NCI-H146 treated with DMSO at 0.1 percent for 48 hours (cell line): Measurements from ENCODE around the gene PLEKHM2.
"Not testable (repeated sequence)": the region's sequence is repeated elsewhere in the genome, so short reads cannot be mapped to it uniquely, and the experiment has no call there.

ENCODE experiments used
- DNase-seq: peaks from one replicate; lab custom pipeline; 2025; ENCODE audit not compliant: unreplicated experiment; lab: John Stamatoyannopoulos, UW

PLEKHM2 gene, protein sequence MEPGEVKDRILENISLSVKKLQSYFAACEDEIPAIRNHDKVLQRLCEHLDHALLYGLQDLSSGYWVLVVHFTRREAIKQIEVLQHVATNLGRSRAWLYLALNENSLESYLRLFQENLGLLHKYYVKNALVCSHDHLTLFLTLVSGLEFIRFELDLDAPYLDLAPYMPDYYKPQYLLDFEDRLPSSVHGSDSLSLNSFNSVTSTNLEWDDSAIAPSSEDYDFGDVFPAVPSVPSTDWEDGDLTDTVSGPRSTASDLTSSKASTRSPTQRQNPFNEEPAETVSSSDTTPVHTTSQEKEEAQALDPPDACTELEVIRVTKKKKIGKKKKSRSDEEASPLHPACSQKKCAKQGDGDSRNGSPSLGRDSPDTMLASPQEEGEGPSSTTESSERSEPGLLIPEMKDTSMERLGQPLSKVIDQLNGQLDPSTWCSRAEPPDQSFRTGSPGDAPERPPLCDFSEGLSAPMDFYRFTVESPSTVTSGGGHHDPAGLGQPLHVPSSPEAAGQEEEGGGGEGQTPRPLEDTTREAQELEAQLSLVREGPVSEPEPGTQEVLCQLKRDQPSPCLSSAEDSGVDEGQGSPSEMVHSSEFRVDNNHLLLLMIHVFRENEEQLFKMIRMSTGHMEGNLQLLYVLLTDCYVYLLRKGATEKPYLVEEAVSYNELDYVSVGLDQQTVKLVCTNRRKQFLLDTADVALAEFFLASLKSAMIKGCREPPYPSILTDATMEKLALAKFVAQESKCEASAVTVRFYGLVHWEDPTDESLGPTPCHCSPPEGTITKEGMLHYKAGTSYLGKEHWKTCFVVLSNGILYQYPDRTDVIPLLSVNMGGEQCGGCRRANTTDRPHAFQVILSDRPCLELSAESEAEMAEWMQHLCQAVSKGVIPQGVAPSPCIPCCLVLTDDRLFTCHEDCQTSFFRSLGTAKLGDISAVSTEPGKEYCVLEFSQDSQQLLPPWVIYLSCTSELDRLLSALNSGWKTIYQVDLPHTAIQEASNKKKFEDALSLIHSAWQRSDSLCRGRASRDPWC

GRCh38 chr1:15684042-15684461 lies at the start of gene PLEKHM2:
TSS of gene PLEKHM2 (plus strand) at chr1:15684320. CDS start at chr1:15684559, 239 bp downstream.
- DNase-seq, result no peak

- DNase-seq, result no peak
These were observed 47.7 kb upstream of the PLEKHM2 start for GRCh38 chr1:15636436-15636835.

GRCh38 chr1:15637826-15638225 lies 46.3 kb upstream of the PLEKHM2 start:
- no peak for DNase-seq

DNA sequence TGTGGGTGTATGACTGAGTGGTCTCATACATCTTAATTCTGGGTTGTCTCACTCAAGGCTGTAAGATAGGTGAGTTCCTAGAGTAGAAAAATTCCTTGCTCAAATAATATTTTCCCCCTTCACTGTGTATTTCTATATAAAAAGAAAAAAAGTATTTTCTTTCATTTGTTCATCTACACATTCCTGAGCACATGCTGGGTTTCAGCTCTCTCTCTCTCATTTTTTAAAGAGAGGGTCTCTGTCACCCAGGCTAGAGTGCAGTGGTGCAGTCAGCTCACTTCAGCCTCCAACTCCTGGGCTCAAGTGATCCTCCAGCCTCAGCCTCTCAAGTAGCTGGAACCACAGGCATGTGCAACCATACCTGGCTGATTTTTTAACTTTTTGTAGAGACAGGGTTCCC lies 44.9 kb upstream of the PLEKHM2 start:
- no peak for DNase-seq

DNA sequence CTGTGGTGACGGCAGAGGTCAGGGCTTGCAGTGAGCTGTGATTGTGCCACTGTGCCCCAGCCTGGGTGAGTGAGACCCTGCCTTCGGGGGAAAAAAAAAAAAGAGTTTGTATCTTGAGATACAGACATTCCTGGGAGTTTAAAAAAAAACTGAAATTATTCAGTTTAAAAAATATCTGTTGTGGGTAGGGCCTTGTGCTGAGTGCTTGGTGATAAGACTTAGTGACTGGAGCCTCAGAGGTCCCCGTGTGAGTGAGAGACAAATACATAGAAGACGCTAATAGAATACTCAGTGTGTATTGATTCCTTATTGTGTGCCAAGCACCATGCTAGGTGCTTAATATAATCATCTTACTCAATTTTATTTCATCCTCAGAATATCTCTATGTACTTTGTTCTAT lies 44.2 kb upstream of the PLEKHM2 start:
- DNase-seq, result no peak

DNA sequence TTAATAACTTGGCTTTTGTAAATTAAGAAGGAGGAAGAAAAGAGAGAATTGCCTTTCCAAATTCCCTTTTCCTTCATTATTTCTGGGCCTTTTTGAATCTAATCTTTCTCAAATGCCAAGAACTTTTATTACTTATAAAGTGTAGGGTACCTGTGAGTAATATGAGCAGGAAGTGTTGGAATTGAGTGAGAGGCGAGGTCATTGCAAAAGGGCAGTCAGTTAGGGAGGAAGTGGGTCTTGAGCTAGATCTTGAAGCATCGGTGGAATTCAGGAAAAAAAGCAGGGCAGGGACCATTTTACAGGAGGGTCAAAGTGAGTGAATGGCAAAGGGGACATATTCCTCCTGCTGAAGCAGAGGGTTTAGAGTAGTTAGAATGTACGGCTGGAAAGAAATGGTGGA lies 43.5 kb upstream of the PLEKHM2 start:
- DNase-seq, result no peak

DNA sequence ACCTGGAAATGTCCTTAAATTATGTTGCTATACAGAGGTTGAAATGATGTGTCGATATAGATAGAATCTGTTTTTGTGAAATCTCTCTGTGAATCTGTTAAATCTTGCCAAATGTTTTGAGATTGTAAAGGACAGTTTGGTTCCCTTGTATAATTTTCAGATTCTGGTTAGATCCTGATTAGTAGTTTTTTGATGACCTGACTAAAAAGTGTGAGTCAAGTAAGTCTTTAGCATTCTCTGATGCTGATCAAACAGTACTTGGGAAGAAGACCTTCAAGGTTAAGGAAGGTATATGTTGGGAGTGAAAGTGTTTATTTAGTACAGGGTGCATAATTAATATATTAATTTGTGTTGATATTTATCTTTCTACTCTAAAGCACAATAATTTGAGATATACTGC lies 34.2 kb upstream of the PLEKHM2 start:
- DNase-seq, result no peak

DNA sequence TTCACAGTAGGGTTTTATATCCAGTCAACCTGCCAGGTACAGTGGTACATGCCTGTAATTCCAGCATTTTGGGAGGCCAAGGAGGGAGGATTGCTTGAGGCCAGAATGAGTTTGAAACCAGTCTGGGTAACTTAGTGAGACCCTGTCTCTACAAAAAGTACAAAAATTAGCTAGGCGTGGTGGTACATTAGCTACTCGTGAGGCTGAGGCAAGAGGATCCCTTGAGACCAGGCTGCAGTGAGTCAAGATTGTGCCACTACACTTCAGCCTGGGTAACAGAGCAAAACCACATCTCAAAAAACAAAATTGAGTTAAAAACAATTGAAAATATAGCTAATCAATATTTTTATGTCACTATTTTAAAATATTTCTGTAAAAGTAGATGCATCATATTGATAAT lies 33.7 kb upstream of the PLEKHM2 start:
- no peak for DNase-seq

DNA sequence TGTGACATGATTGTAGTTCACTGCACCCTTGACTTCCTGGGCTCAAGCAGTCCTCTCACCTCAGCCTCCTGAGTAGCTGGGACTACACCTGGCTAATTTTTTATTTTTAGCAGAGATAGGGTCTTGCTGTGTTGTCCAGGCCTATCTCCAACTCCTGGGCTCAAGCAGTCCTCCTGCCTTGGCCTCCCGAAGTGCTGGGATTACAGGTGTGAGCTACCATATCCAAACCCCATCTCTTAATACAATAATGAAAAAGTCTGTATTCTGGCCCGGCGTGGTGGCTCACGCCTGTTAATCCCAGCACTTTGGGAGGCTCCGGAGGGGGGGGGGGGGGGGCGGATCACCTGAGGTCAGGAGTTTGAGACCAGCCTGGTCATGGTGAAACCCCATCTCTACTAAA lies 32.0 kb upstream of the PLEKHM2 start:
- DNase-seq, result not testable (repeated sequence)

GRCh38 chr1:15654091-15654690 lies 29.9 kb upstream of the PLEKHM2 start:
- DNase-seq, result no peak

- no peak for DNase-seq
These were observed 27.7 kb upstream of the PLEKHM2 start for GRCh38 chr1:15656464-15656863.

GRCh38 chr1:15657021-15657420 lies 27.1 kb upstream of the PLEKHM2 start:
- DNase-seq, result no peak

DNA sequence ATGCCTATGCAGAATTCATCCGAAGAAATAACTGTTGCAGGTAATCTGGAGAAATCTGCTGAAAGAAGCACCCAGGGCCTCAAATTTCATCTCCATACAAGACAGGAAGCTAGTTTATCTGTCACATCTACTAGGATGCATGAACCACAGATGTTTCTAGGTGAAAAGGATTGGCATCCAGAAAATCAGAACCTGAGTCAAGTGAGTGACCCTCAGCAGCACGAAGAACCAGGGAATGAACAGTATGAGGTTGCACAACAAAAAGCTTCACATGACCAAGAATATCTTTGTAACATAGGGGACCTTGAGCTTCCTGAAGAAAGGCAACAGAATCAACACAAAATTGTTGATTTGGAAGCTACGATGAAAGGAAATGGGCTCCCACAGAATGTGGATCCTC lies 24.0 kb upstream of the PLEKHM2 start:
- no peak for DNase-seq

GRCh38 chr1:15662477-15662876 lies 21.6 kb upstream of the PLEKHM2 start:
- DNase-seq, result no peak

- no peak for DNase-seq
These were observed 20.2 kb upstream of the PLEKHM2 start for GRCh38 chr1:15663925-15664324.

GRCh38 chr1:15667362-15667761 lies 16.8 kb upstream of the PLEKHM2 start:
- DNase-seq, result no peak

DNA sequence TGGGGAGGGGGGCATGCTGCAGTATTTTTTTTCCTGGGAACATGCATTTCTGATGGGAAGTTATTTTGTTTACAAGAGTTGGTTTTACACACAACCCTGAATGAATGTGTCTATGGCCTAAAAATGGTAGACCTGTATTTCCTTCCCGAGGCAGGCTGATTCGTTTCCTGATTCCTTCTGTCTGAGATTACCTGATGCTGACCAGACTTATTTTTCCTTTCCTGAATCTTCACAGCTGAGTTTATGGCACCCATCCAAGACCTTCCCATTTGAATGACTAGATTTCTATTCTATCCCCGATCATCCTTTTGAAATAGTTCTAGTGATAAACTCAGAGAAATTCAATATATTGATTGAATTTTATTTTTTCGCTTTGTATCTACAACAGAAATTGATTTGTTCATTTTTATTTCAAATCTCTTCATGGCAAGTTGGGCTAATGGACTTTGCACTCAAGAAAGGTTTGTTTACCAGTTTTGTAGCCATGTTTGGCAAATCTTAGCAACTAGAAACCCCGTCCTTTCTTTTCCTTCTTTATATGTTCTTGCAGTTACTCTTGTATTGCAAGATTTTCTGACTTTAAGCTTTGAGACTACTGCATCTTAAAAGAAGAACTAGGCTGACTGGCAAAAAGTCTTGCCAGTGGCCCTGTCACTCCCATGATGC lies 15.9 kb upstream of the PLEKHM2 start:
- DNase-seq, result no peak

- DNase-seq, result no peak
These were observed 15.0 kb upstream of the PLEKHM2 start for GRCh38 chr1:15669074-15669473.

- DNase-seq, result no peak
These were observed 14.3 kb upstream of the PLEKHM2 start for GRCh38 chr1:15669864-15670263.

DNA sequence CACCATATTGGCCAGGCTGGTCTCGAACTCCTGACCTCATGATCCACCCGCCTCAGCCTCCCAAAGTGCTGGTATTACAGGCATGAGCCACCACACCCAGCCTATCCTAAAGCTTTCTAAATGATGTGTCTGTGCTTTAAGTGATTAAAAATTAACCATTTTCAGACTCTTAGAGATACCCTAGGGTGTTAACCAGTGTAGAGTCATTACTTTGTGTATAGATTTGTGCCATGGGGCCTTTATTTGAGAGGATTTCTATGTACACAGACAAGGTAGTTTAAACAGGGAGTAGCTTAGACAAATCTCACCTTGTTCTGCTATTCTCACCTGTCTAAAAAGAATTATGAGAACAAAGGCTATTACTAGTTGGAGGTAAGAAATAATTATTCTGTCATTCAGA lies 12.7 kb upstream of the PLEKHM2 start:
- peak; percentile 67 for DNase-seq
